SJCRH30 (cell line): ENCODE results near the gene PCLAF. TPM values are rescaled to one million over a fixed set of nuclear protein-coding genes. Genes with fewer than 3 reads are reported as not detected.
"Not testable (repeated sequence)": the region's sequence is repeated elsewhere in the genome, so short reads cannot be mapped to it uniquely, and the experiment has no call there.

Experiments
- DNase-seq, 2 experiments: peaks; one replicate each; pipeline ENCODE4 v3.0.0-alpha.2; 2015 to 2020
- H3K27ac ChIP-seq: fragments of 250-450 bp; sonication (Bioruptor Pico); 2 replicates; pipeline ENCODE4 v1.5.1; 2020; ENCODE audit warnings: mild to moderate bottlenecking, moderate library complexity
- H3K27me3 ChIP-seq: fragments of 250-450 bp; sonication (Bioruptor Pico); 2 replicates; pipeline ENCODE4 v1.5.1; 2020; ENCODE audit warnings: mild to moderate bottlenecking, moderate library complexity
- H3K36me3 ChIP-seq: fragments of 250-450 bp; sonication (Bioruptor Pico); 2 replicates; pipeline ENCODE4 v1.5.1; 2020; ENCODE audit warnings: mild to moderate bottlenecking, moderate library complexity
- H3K4me1 ChIP-seq: fragments of 250-450 bp; sonication (Bioruptor Pico); 2 replicates; pipeline ENCODE4 v1.5.1; 2020; ENCODE audit warnings: mild to moderate bottlenecking, moderate library complexity
- H3K4me3 ChIP-seq: fragments of 250-450 bp; sonication (Bioruptor Pico); 2 replicates; pipeline ENCODE4 v1.5.1; 2020; ENCODE audit warnings: mild to moderate bottlenecking, moderate library complexity
- H3K9me3 ChIP-seq: fragments of 250-450 bp; sonication (Bioruptor Pico); replicated peaks from 2 replicates; pipeline ENCODE4 v1.5.1; 2020; ENCODE audit warnings: mild to moderate bottlenecking, moderate library complexity
- total RNA-seq: library from RNA; depleted of rRNA; stranded (reverse); fragments of >200 nt; shearing (Covaris generic); gene quantifications from 2 replicates; pipeline ENCODE4 v1.2.3, GENCODE V29; 2014; rRNA removed

Gene PCLAF
- 581 and 605 TPM in 2 replicates for total RNA-seq

DNA sequence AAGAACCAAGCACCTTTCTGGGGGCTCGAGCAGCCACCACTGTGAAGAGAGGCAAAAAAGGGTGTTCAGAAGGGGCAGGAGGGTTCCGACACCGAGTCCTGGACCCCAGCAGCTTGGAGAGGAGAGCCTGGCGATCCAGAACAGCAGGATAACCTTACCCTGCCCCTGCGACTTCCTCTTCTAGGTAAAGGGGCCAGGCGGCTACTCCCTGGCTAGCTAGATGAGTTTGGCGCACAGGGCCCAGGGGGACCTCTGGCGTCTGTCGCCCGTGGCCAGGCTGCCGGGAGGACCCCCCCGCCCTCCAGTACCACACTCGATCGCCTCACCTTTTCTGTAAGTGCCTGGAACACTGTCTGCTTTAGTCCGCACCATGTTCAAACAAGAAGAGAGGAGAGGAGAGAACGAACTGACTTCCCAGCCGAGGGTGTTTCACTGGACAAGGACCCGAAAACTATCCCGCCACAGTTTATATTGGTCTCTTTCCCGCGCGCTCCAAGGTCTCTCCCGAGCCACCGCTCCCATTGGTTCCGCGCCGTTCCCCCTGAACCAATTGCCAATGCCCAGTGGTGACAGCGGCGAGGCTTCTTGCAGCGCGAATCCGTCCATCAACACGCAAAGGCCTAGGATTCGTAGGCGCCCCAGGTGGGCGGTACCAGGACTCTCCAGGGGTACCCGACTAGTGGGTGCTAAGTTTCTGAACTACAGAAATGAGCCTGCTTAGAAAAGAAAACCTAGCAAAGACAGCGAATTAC, at the start of gene PCLAF:
PCLAF (minus strand) TSS at position 442 of the 752 bp plus-strand sequence; CDS start at position 372, 70 bp downstream.
- H3K27me3 ChIP-seq = no peaks in the 10 kb centered on the region
- peaks cover 9% of the 10 kb centered on the region for H3K4me1 ChIP-seq
- H3K27ac ChIP-seq = peak within 1 kb of the TSS; percentile 78
- H3K4me3 ChIP-seq = peak within 1 kb of the TSS; percentile 85
- DNase-seq = peak; percentile 99
- H3K9me3 ChIP-seq = no peaks in the 10 kb centered on the region
- H3K36me3 ChIP-seq = peaks cover 24% of the 10 kb centered on the region

GRCh38 chr15:64430000-64430735, 48.9 kb upstream of the PCLAF start:
- no peak overlapping the region for H3K4me3 ChIP-seq
- H3K27ac ChIP-seq = no peak overlapping the region
- no peaks in the 10 kb centered on the region for H3K9me3 ChIP-seq
- H3K4me1 ChIP-seq = peaks cover 10% of the 10 kb centered on the region
- peak; percentile 41 to 52 for DNase-seq
- H3K27me3 ChIP-seq = no peaks in the 10 kb centered on the region
- peaks cover 12% of the 10 kb centered on the region for H3K36me3 ChIP-seq

GRCh38 chr15:64429448-64429847, 48.2 kb upstream of the PCLAF start:
- Histone ChIP-seq H3K27ac (no peak overlapping the region), H3K27me3 (no peaks in the 10 kb centered on the region), H3K4me3 (no peak overlapping the region), H3K9me3 (no peaks in the 10 kb centered on the region), H3K4me1 (peaks cover 10% of the 10 kb centered on the region), H3K36me3 (peaks cover 13% of the 10 kb centered on the region)
- DNase-seq = no peak

GRCh38 chr15:64426845-64427465, 45.7 kb upstream of the PCLAF start:
- H3K36me3 ChIP-seq = peaks cover 14% of the 10 kb centered on the region
- no peaks in the 10 kb centered on the region for H3K27me3 ChIP-seq
- H3K27ac ChIP-seq = no peak overlapping the region
- no peaks in the 10 kb centered on the region for H3K9me3 ChIP-seq
- peaks cover 10% of the 10 kb centered on the region for H3K4me1 ChIP-seq
- no peak overlapping the region for H3K4me3 ChIP-seq
- DNase-seq = peak in 1 of 2 experiments; percentile 50

DNA sequence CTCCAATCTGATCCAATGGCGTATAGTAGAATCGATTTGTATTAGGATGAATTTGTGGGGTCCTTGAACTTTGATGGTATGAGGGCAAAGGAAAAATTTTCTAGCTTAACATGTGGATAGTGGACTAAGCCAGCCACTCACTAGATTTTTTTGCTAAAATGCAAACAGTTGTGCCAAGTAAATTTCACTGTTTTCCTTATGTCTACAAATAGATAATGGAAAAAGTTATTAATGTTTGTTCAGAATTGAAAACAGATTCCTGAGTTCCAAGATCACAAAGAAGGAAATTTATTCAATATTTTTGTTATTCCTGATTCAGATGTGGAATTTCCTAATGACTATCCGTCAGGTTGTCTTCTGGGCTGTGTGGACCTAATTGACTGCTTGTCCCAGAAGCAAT, 44.0 kb upstream of the PCLAF start:
- Histone ChIP-seq H3K36me3 (peaks cover 14% of the 10 kb centered on the region), H3K9me3 (no peaks in the 10 kb centered on the region), H3K27me3 (no peaks in the 10 kb centered on the region), H3K4me1 (peaks cover 4% of the 10 kb centered on the region), H3K4me3 (no peak overlapping the region), H3K27ac (no peak overlapping the region)
- no peak for DNase-seq

DNA sequence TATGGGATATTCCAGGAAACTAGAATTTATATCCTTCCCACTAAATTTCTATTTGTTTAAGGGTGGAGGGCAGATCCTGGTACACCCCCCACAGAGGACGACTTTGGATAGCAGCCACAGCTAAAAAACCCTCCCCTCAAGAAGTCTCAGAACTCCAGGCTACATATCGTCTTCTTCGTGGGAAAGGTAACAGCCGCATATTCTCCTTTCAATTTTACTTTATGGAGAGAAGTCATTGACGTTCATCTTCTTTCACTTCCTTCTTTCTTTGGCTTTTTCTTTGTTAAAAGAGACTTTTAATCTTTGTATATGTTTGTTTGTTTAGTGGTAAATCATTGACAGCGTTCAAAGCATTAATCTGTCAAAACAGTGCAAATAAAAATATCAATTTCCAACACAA, 42.7 kb upstream of the PCLAF start:
- H3K4me3 ChIP-seq = no peak overlapping the region
- no peaks in the 10 kb centered on the region for H3K27me3 ChIP-seq
- H3K27ac ChIP-seq = no peak overlapping the region
- H3K9me3 ChIP-seq = no peaks in the 10 kb centered on the region
- no peak for DNase-seq
- no peaks in the 10 kb centered on the region for H3K4me1 ChIP-seq
- peaks cover 17% of the 10 kb centered on the region for H3K36me3 ChIP-seq

GRCh38 chr15:64422697-64423096, 41.5 kb upstream of the PCLAF start:
- no peaks in the 10 kb centered on the region for H3K9me3 ChIP-seq
- no peak overlapping the region for H3K4me3 ChIP-seq
- peaks cover 21% of the 10 kb centered on the region for H3K36me3 ChIP-seq
- H3K4me1 ChIP-seq = no peaks in the 10 kb centered on the region
- DNase-seq = no peak
- H3K27me3 ChIP-seq = no peaks in the 10 kb centered on the region
- no peak overlapping the region for H3K27ac ChIP-seq

DNA sequence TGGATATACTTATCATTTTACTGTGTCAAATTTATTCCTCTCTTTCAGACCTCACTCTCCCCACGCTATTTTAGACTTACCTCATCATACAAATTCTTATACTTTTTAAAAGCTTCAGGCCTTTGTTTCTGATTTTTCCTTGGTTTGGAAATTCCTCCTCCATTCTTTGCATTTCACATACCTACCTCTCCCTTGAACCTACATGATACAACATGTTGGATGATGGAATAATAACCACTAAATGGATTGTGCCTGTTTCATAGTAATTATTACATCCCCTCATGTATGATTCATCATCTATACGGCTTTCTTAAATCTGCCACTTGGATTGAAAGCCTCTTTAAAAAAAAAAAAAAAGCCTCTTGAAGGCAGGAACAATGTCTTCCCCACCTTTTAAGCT, 31.0 kb upstream of the PCLAF start:
- no peak for DNase-seq
- no peak overlapping the region for H3K4me3 ChIP-seq
- peaks cover 21% of the 10 kb centered on the region for H3K36me3 ChIP-seq
- H3K27ac ChIP-seq = no peak overlapping the region
- no peaks in the 10 kb centered on the region for H3K9me3 ChIP-seq
- no peaks in the 10 kb centered on the region for H3K4me1 ChIP-seq
- H3K27me3 ChIP-seq = no peaks in the 10 kb centered on the region

DNA sequence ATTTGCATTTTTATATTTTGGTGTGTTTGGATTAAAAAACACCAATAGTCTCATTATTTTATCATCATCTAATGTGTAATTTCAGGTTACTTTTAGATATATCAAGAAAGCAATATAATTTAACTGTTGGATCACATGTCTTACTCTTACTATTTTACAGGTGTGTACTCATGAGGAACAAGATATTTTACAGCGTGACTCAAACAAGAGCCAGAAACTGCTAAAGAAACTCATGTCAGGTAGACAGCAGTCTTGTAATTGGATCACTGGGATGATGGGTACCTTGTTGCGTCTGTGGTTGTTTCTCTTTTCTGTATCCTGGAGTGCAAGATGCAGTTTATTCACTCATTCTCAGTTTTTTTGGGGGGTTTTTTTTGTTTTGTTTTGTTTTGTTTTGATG, 19.3 kb upstream of the PCLAF start:
- H3K4me1 ChIP-seq = no peaks in the 10 kb centered on the region
- DNase-seq = no peak
- no peak overlapping the region for H3K4me3 ChIP-seq
- no peak overlapping the region for H3K27ac ChIP-seq
- no peaks in the 10 kb centered on the region for H3K9me3 ChIP-seq
- peaks cover 49% of the 10 kb centered on the region for H3K36me3 ChIP-seq
- H3K27me3 ChIP-seq = no peaks in the 10 kb centered on the region

GRCh38 chr15:64398575-64398974, 17.3 kb upstream of the PCLAF start:
- DNase-seq = no peak
- Histone ChIP-seq H3K4me1 (no peaks in the 10 kb centered on the region), H3K9me3 (no peaks in the 10 kb centered on the region), H3K27ac (no peak overlapping the region), H3K27me3 (no peaks in the 10 kb centered on the region), H3K4me3 (no peak overlapping the region), H3K36me3 (peaks cover 52% of the 10 kb centered on the region)

GRCh38 chr15:64396789-64397188, 15.5 kb upstream of the PCLAF start:
- Histone ChIP-seq H3K4me3 (no peak overlapping the region), H3K27ac (no peak overlapping the region), H3K27me3 (no peaks in the 10 kb centered on the region), H3K4me1 (no peaks in the 10 kb centered on the region), H3K9me3 (no peaks in the 10 kb centered on the region), H3K36me3 (peaks cover 42% of the 10 kb centered on the region)
- DNase-seq = no peak

DNA sequence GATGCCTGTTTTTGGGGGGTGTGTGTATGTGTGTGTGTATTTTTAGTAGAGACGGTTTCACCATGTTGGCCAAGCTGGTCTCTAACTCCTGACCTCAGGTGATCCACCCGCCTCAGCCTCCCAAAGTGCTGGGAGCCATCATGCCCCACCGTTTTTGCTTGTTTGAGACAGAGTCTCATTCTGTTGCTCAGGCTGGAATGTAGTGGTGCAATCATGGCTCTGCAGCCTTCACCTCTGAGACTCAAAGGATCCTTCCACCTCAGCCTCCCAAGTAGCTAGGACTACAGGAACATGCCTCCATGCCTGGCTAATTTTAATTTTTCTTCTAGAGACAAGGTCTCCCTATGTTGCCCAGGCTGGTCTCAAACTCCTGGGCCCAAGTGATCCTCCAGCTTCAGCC, 11.2 kb upstream of the PCLAF start:
- not testable (repeated sequence) for H3K9me3 ChIP-seq, H3K27me3 ChIP-seq, DNase-seq, H3K27ac ChIP-seq, H3K4me3 ChIP-seq, H3K4me1 ChIP-seq
- H3K36me3 ChIP-seq = peaks cover 24% of the 10 kb centered on the region

GRCh38 chr15:64389036-64389435, 7.8 kb upstream of the PCLAF start:
- Histone ChIP-seq H3K4me3 (no peak overlapping the region), H3K9me3 (no peaks in the 10 kb centered on the region), H3K27ac (no peak overlapping the region), H3K36me3 (peaks cover 6% of the 10 kb centered on the region), H3K4me1 (no peaks in the 10 kb centered on the region), H3K27me3 (no peaks in the 10 kb centered on the region)
- no peak for DNase-seq

- DNase-seq = peak; percentile 97
- Histone ChIP-seq H3K27me3 (no peaks in the 10 kb centered on the region), H3K4me1 (no peaks in the 10 kb centered on the region), H3K27ac (peak within 1 kb of the TSS; percentile 40; the same call in 1 of the 2 replicates), H3K9me3 (no peaks in the 10 kb centered on the region), H3K4me3 (peak within 1 kb of the TSS; percentile 65), H3K36me3 (no peaks in the 10 kb centered on the region)
Measured at GRCh38 chr15:64387562-64388168, 6.4 kb upstream of the PCLAF start, which contains the start of gene TRIP4. Gene TRIP4 (plus strand): TSS chr15:64387836. CDS start chr15:64387864, 28 bp downstream.

GRCh38 chr15:64386291-64386690, 5.0 kb upstream of the PCLAF start:
- H3K4me3 ChIP-seq = no peak overlapping the region
- H3K36me3 ChIP-seq = no peaks in the 10 kb centered on the region
- no peak overlapping the region for H3K27ac ChIP-seq
- no peaks in the 10 kb centered on the region for H3K9me3 ChIP-seq
- H3K4me1 ChIP-seq = no peaks in the 10 kb centered on the region; the same call in 1 of the 2 replicates
- DNase-seq = no peak
- H3K27me3 ChIP-seq = no peaks in the 10 kb centered on the region
